ENCODE measurements around the gene VSIR. TPM values are rescaled to one million over a fixed set of nuclear protein-coding genes. Genes with fewer than 3 reads are reported as not detected.

Gene VSIR
- total RNA-seq, 1 experiment from 2014 or later = 3.6 TPM

DNA sequence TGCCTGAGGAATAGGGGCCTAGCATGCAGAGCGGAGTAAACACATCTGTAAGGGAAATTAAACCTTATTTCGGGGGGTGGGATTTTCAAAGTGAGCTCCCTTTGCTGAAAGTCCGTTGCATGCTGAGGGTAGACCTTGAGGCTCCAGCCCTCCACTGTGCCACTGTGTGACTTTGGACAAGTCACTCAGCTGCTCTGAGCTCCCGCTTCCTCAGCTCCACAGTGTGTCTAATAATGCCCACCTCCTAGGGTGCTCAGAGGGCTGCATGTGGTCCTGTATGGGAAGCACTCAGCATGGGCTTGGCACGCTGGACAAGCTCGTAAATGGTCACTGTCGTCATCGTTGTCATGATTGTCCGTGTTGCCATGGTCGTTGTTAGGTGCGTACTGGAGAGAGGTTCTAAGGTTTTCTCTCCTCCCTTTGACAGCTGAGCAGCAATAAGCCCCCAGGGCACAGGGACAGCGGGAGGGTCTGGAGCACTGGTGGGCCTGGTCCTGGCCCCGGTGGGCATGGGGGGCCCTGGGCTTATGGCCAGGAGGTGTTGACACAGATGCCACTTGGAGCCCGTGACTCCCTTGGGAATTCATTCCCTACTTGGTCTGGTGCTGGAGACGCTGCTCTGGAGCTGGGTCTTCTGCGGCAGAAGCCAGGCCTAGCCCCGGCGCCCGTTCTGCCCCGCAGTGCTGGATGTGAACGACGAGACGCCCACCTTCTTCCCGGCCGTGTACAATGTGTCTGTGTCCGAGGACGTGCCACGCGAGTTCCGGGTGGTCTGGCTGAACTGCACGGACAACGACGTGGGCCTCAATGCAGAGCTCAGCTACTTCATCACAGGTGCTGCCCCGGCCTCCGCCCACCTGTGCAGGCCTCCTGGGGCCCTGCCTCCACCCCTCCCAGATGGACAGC lies 66.9 kb downstream of the VSIR start:
- peaks cover 5% of the 10 kb centered on the region for H3K4me1 Mint-ChIP-seq (ENCODE audit: insufficient read depth, unreplicated experiment)
- H3K27me3 Mint-ChIP-seq (ENCODE audit: insufficient read depth, unreplicated experiment) = no peaks in the 10 kb centered on the region
- no TSS peak for BruUV-seq (replicated peaks)

DNA sequence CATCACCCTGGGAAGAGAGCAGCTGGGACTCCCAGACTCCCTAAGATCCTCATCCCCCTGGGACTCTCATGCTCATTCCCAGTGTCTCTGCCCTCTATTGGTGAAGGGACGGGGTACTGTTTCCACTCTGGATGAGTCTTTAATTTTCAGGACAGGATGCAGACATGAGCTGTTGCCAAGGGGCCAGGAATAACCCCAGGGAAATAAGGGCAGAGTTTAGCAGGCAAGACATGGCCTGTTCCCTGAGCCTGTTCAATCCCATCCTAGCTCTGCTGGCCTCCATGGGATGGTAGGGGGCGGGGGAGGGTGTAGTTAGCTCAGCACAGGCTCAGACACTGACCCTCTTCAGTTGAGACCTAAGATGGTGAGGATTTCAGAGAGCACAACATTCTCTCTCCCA lies 67.7 kb downstream of the VSIR start:
- ChIA-PET CTCF (interaction anchor here (0.5 to 6.1 kb wide), 11 partner anchors 8 to 455 kb away, joined by 3 to 57 read pairs (median 4); no protein-coding TSS in a partner anchor), POLR2A (interaction anchor here (1.2 kb wide), 1 partner anchor 386 kb away, joined by 4 read pairs; the partner anchor contains the start of gene SLC29A3)
- intact Hi-C loops (cut with micrococcal nuclease) = no loop called here
- peak; percentile 36 for DNase-seq (ENCODE audit: unreplicated experiment)
- Mint-ChIP-seq H3K27me3 (ENCODE audit: insufficient read depth, unreplicated experiment) (no peaks in the 10 kb centered on the region), H3K36me3 (ENCODE audit: insufficient read depth, unreplicated experiment) (no peaks in the 10 kb centered on the region), H3K9me3 (ENCODE audit: unreplicated experiment) (no peaks in the 10 kb centered on the region), H3K4me1 (ENCODE audit: insufficient read depth, unreplicated experiment) (peaks cover 3% of the 10 kb centered on the region), H3K27ac (ENCODE audit: low read depth, unreplicated experiment) (no peak overlapping the region), H3K4me3 (ENCODE audit: unreplicated experiment) (no peak overlapping the region)
- no TSS peak for BruUV-seq (replicated peaks)
- TF ChIP-seq, protein P1, sequence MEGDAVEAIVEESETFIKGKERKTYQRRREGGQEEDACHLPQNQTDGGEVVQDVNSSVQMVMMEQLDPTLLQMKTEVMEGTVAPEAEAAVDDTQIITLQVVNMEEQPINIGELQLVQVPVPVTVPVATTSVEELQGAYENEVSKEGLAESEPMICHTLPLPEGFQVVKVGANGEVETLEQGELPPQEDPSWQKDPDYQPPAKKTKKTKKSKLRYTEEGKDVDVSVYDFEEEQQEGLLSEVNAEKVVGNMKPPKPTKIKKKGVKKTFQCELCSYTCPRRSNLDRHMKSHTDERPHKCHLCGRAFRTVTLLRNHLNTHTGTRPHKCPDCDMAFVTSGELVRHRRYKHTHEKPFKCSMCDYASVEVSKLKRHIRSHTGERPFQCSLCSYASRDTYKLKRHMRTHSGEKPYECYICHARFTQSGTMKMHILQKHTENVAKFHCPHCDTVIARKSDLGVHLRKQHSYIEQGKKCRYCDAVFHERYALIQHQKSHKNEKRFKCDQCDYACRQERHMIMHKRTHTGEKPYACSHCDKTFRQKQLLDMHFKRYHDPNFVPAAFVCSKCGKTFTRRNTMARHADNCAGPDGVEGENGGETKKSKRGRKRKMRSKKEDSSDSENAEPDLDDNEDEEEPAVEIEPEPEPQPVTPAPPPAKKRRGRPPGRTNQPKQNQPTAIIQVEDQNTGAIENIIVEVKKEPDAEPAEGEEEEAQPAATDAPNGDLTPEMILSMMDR (IDR thresholded peaks at IDR 0.05; ENCODE audit: unreplicated experiment) = no peak

More for the DNA sequence above, 66.9 kb downstream of the VSIR start:
- intact Hi-C loops (cut with micrococcal nuclease) = no loop called here
- TF ChIP-seq, protein P1 (IDR thresholded peaks at IDR 0.05; ENCODE audit: unreplicated experiment) = no peak
- ChIA-PET CTCF (interaction anchor here (0.6 to 6.1 kb wide), 11 partner anchors 9 to 392 kb away, joined by 3 to 57 read pairs (median 4); partner anchors contain the start of gene SLC29A3), POLR2A (interaction anchor here (0.7 to 1.2 kb wide), 2 partner anchors 10 to 387 kb away, joined by 3 to 4 read pairs; partner anchors contain the start of gene SLC29A3)
- H3K27ac Mint-ChIP-seq (ENCODE audit: low read depth, unreplicated experiment) = no peak overlapping the region
- H3K9me3 Mint-ChIP-seq (ENCODE audit: unreplicated experiment) = no peaks in the 10 kb centered on the region
- H3K36me3 Mint-ChIP-seq (ENCODE audit: insufficient read depth, unreplicated experiment) = no peaks in the 10 kb centered on the region
- DNase-seq (ENCODE audit: unreplicated experiment) = no peak
- H3K4me3 Mint-ChIP-seq (ENCODE audit: unreplicated experiment) = no peak overlapping the region

DNA sequence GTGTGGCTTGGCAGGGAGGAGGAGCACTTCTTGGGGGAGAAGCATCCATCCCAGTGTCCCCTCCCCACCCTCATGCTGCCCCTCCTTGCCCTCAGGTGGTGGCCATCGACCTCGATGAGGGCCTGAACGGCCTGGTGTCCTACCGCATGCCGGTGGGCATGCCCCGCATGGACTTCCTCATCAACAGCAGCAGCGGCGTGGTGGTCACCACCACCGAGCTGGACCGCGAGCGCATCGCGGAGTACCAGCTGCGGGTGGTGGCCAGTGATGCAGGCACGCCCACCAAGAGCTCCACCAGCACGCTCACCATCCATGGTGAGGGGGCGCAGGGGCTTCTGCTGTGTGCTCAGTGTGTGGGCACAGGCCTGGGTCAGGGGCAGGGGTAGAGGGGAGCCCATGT lies 68.5 kb downstream of the VSIR start:
- POLR2A ChIA-PET = interaction anchor here (0.6 kb wide), 1 partner anchor 145 kb away, joined by 4 read pairs; no protein-coding TSS in a partner anchor
- CTCF ChIA-PET = interaction anchor here (0.5 to 6.1 kb wide), 8 partner anchors 8 to 454 kb away, joined by 3 to 57 read pairs (median 4); no protein-coding TSS in a partner anchor
- intact Hi-C loops (cut with micrococcal nuclease) = no loop called here
- H3K27ac Mint-ChIP-seq (ENCODE audit: low read depth, unreplicated experiment) = no peak overlapping the region
- H3K36me3 Mint-ChIP-seq (ENCODE audit: insufficient read depth, unreplicated experiment) = no peaks in the 10 kb centered on the region
- H3K9me3 Mint-ChIP-seq (ENCODE audit: unreplicated experiment) = no peaks in the 10 kb centered on the region
- no peaks in the 10 kb centered on the region for H3K4me1 Mint-ChIP-seq (ENCODE audit: insufficient read depth, unreplicated experiment)
- H3K27me3 Mint-ChIP-seq (ENCODE audit: insufficient read depth, unreplicated experiment) = no peaks in the 10 kb centered on the region
- TF ChIP-seq, protein P1 (IDR thresholded peaks at IDR 0.05; ENCODE audit: unreplicated experiment) = no peak
- no peak for DNase-seq (ENCODE audit: unreplicated experiment)
- H3K4me3 Mint-ChIP-seq (ENCODE audit: unreplicated experiment) = no peak overlapping the region
- BruUV-seq (replicated peaks) = no TSS peak

DNA sequence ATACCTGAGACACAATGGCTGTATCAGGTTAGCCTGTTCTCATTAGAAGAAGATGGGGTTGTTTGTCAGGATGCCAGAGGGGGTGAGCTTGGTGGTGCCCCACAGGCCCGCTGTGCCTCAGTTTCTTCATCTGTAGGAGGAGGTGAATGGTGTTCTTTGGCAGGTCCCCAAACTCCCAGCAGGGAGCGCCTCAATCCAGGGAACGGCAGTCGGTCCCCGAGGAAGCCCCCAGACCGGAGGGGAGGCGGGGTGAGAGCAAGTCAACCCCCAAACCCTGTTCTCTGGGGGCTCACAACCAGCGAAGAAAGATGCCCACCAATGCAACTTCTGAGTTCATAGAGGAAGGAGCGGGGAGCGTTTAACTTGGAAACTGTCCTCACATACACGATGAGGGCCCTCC lies 69.7 kb downstream of the VSIR start:
- ChIA-PET CTCF (interaction anchor here (0.6 to 6.1 kb wide), 3 partner anchors 6 to 33 kb away, joined by 3 to 57 read pairs (median 3); no protein-coding TSS in a partner anchor), POLR2A (interaction anchor here (0.7 kb wide), 1 partner anchor 309 kb away, joined by 5 read pairs; no protein-coding TSS in a partner anchor)
- TF ChIP-seq, protein P1 (IDR thresholded peaks at IDR 0.05; ENCODE audit: unreplicated experiment) = no peak
- Mint-ChIP-seq H3K4me1 (ENCODE audit: insufficient read depth, unreplicated experiment) (no peaks in the 10 kb centered on the region), H3K27me3 (ENCODE audit: insufficient read depth, unreplicated experiment) (no peaks in the 10 kb centered on the region), H3K9me3 (ENCODE audit: unreplicated experiment) (no peaks in the 10 kb centered on the region), H3K27ac (ENCODE audit: low read depth, unreplicated experiment) (no peak overlapping the region), H3K4me3 (ENCODE audit: unreplicated experiment) (no peak overlapping the region), H3K36me3 (ENCODE audit: insufficient read depth, unreplicated experiment) (no peaks in the 10 kb centered on the region)
- BruUV-seq (replicated peaks) = no TSS peak
- DNase-seq (ENCODE audit: unreplicated experiment) = no peak
- intact Hi-C loops (cut with micrococcal nuclease) = no loop called here

Measured in MCF 10A (cell line).